Activated CD8-positive, alpha-beta T cell treated with anti-CD3 and anti-CD28 coated beads for 36 hours (primary cell): ENCODE results near the gene KIAA0513. TPM values are rescaled to one million over a fixed set of nuclear protein-coding genes. Genes with fewer than 3 reads are reported as not detected.
"Not testable (repeated sequence)": the region's sequence is repeated elsewhere in the genome, so short reads cannot be mapped to it uniquely, and the experiment has no call there.

Source experiments
- ATAC-seq: fragments of 200-7000 bp; cut with Tn5 transposase; one replicate; pipeline ENCODE4 v1.10.0; 2021; ENCODE audit warnings: mild to moderate bottlenecking, moderate library complexity
- CTCF ChIA-PET: fragments of 350-600 bp; sonication (Branson Sonifier 250); formaldehyde crosslinking; loops from one replicate; lab custom pipeline; 2021; ENCODE audit warnings: antibody characterized with exemption; lab: Charles Lee
- POLR2A ChIA-PET: fragments of 350-600 bp; sonication (Branson Sonifier 250); formaldehyde crosslinking; loops from one replicate; lab custom pipeline; 2021; ENCODE audit warnings: antibody characterized with exemption; lab: Charles Lee
- DNase-seq: peaks from one replicate; pipeline ENCODE4 v3.0.0-alpha.2; 2020
- H3K27ac Mint-ChIP-seq: one replicate; pipeline ENCODE4 v1.8.0; 2021; ENCODE audit warnings: mild to moderate bottlenecking, mixed read lengths
- H3K27me3 Mint-ChIP-seq: one replicate; pipeline ENCODE4 v1.8.0; 2021; ENCODE audit warnings: mixed read lengths
- H3K36me3 Mint-ChIP-seq: one replicate; pipeline ENCODE4 v1.8.0; 2021; ENCODE audit warnings: low read depth, mixed read lengths
- H3K4me1 Mint-ChIP-seq: one replicate; pipeline ENCODE4 v1.8.0; 2021; ENCODE audit warnings: low read depth, mixed read lengths
- H3K4me3 Mint-ChIP-seq: one replicate; pipeline ENCODE4 v1.8.0; 2021; ENCODE audit warnings: mild to moderate bottlenecking, moderate library complexity, mixed read lengths
- H3K9me3 Mint-ChIP-seq: one replicate; pipeline ENCODE4 v1.8.0; 2021; ENCODE audit warnings: mixed read lengths
- CTCF ChIP-seq: fragments of 200-600 bp; IDR thresholded peaks from one replicate; pipeline ENCODE4 v1.8.0; 2022; ENCODE audit warnings: antibody characterized with exemption, mild to moderate bottlenecking
- intact Hi-C: fragments of 100-400 bp; cut with micrococcal nuclease; formaldehyde crosslinking; loops from one replicate; pipeline ENCODE4 v1.10.0; 2022
- total RNA-seq, 2 experiments: library from RNA; stranded (reverse); gene quantifications; one replicate each; pipeline ENCODE4 v1.2.3, GENCODE V29; 2021

KIAA0513 gene
- total RNA-seq, 2 experiments from 2014 or later = 3.9 to 5.3 TPM

GRCh38 chr16:85051067-85051581 is 23.5 kb downstream of the KIAA0513 start:
- no peaks in the 10 kb centered on the region for H3K9me3 Mint-ChIP-seq
- peaks cover 4% of the 10 kb centered on the region for H3K36me3 Mint-ChIP-seq
- ATAC-seq (no peak), DNase-seq (no peak)
- intact Hi-C loops = no loop called here
- ChIA-PET CTCF (no interaction called here), POLR2A (interaction anchor here (0.6 to 1.0 kb wide), 2 partner anchors 23 to 497 kb away, joined by 3 read pairs; no protein-coding TSS in a partner anchor)
- H3K4me3 Mint-ChIP-seq = no peak overlapping the region
- peaks cover 33% of the 10 kb centered on the region for H3K4me1 Mint-ChIP-seq
- no peak overlapping the region for H3K27ac Mint-ChIP-seq
- H3K27me3 Mint-ChIP-seq = no peaks in the 10 kb centered on the region
- no peak for TF ChIP-seq CTCF

GRCh38 chr16:85051683-85052082 is 24.1 kb downstream of the KIAA0513 start:
- TF ChIP-seq CTCF = no peak
- ATAC-seq = no peak
- H3K9me3 Mint-ChIP-seq = no peaks in the 10 kb centered on the region
- H3K36me3 Mint-ChIP-seq = peaks cover 4% of the 10 kb centered on the region
- ChIA-PET POLR2A (interaction anchor here (0.6 to 1.0 kb wide), 3 partner anchors 23 to 497 kb away, joined by 3 to 4 read pairs (median 3); no protein-coding TSS in a partner anchor), CTCF (no interaction called here)
- intact Hi-C loops = no loop called here
- H3K27ac Mint-ChIP-seq = no peak overlapping the region
- no peaks in the 10 kb centered on the region for H3K27me3 Mint-ChIP-seq
- H3K4me3 Mint-ChIP-seq = no peak overlapping the region
- no peak for DNase-seq
- peaks cover 33% of the 10 kb centered on the region for H3K4me1 Mint-ChIP-seq

- no peak for TF ChIP-seq CTCF
- no peak for ATAC-seq
- no peak for DNase-seq
- intact Hi-C loops = no loop called here
- ChIA-PET CTCF (no interaction called here), POLR2A (no interaction called here)
- H3K4me1 Mint-ChIP-seq = peaks cover 39% of the 10 kb centered on the region
- no peak overlapping the region for H3K27ac Mint-ChIP-seq
- no peaks in the 10 kb centered on the region for H3K27me3 Mint-ChIP-seq
- peaks cover 4% of the 10 kb centered on the region for H3K36me3 Mint-ChIP-seq
- no peak overlapping the region for H3K4me3 Mint-ChIP-seq
- H3K9me3 Mint-ChIP-seq = no peaks in the 10 kb centered on the region
Measured at GRCh38 chr16:85052536-85052935, 24.9 kb downstream of the KIAA0513 start.

- H3K36me3 Mint-ChIP-seq, H3K4me3 Mint-ChIP-seq, DNase-seq, H3K9me3 Mint-ChIP-seq, intact Hi-C loops, H3K27me3 Mint-ChIP-seq, H3K27ac Mint-ChIP-seq, ATAC-seq: not testable (repeated sequence)
- ChIA-PET POLR2A (interaction anchor here (1.4 kb wide), 1 partner anchor 26 kb away, joined by 7 read pairs; the partner anchor contains the start of gene KIAA0513), CTCF (interaction anchor here (0.9 to 2.2 kb wide), 5 partner anchors 24 to 316 kb away, joined by 3 to 5 read pairs (median 3); no protein-coding TSS in a partner anchor)
- H3K4me1 Mint-ChIP-seq = peaks cover 46% of the 10 kb centered on the region
Measured at GRCh38 chr16:85054321-85054720, 26.7 kb downstream of the KIAA0513 start.

- ChIA-PET POLR2A (interaction anchor here (1.0 to 1.4 kb wide), 3 partner anchors 8 to 44 kb away, joined by 3 to 7 read pairs (median 5); partner anchors contain the start of genes KIAA0513 and ZDHHC7), CTCF (interaction anchor here (0.9 to 2.2 kb wide), 11 partner anchors 8 to 317 kb away, joined by 3 to 11 read pairs (median 4); partner anchors contain the start of gene ZDHHC7)
- peaks cover 4% of the 10 kb centered on the region for H3K36me3 Mint-ChIP-seq
- DNase-seq (no peak), ATAC-seq (no peak)
- no peaks in the 10 kb centered on the region for H3K27me3 Mint-ChIP-seq
- no peak for TF ChIP-seq CTCF
- peak overlapping the region; percentile 72 for H3K4me3 Mint-ChIP-seq
- H3K9me3 Mint-ChIP-seq = no peaks in the 10 kb centered on the region
- intact Hi-C loops = loop anchor here (1.0 to 5.0 kb wide), 2 partner anchors 26 to 43 kb away; partner anchors contain the start of gene ZDHHC7
- peak overlapping the region; percentile 91 for H3K27ac Mint-ChIP-seq
- H3K4me1 Mint-ChIP-seq = peaks cover 49% of the 10 kb centered on the region
Measured at GRCh38 chr16:85054948-85055492, 27.4 kb downstream of the KIAA0513 start.
